Central memory CD8-positive, alpha-beta T cell (primary cell): Measurements from ENCODE around the gene TMEM164.
A peak's percentile ranks its signal among the peaks of the same experiment; 100 is the strongest.
"Not testable (repeated sequence)": the region's sequence is repeated elsewhere in the genome, so short reads cannot be mapped to it uniquely, and the experiment has no call there.

Experiments
- ATAC-seq: fragments of 150-1000 bp; cut with Tn5 transposase; replicated peaks from 2 replicates; pipeline ENCODE4 v1.10.0; 2022; ENCODE audit warnings: mild to moderate bottlenecking, moderate FRiP score, moderate number of reproducible peaks; ENCODE audit not compliant: poor library complexity, severe bottlenecking; ENCODE audit errors: extremely low read depth
- DNase-seq, 2 donors: peaks; one replicate each; pipeline ENCODE4 v3.0.0; 2021; ENCODE audit warnings: low spot score in 2 of 2
- H3K27ac Mint-ChIP-seq: one replicate; pipeline ENCODE4 v1.8.0; 2022; ENCODE audit warnings: low read depth, mild to moderate bottlenecking, moderate library complexity, mixed read lengths
- H3K27me3 Mint-ChIP-seq: one replicate; pipeline ENCODE4 v1.8.0; 2022; ENCODE audit warnings: mixed read lengths
- H3K36me3 Mint-ChIP-seq: one replicate; pipeline ENCODE4 v1.8.0; 2022; ENCODE audit warnings: mild to moderate bottlenecking, moderate library complexity, mixed read lengths; ENCODE audit not compliant: insufficient read depth
- H3K4me1 Mint-ChIP-seq: one replicate; pipeline ENCODE4 v1.8.0; 2022; ENCODE audit warnings: mixed read lengths
- H3K4me3 Mint-ChIP-seq: one replicate; pipeline ENCODE4 v1.8.0; 2022; ENCODE audit warnings: mild to moderate bottlenecking, moderate library complexity, mixed read lengths
- H3K9me3 Mint-ChIP-seq: one replicate; pipeline ENCODE4 v1.8.0; 2022; ENCODE audit warnings: mixed read lengths

Gene TMEM164

DNA sequence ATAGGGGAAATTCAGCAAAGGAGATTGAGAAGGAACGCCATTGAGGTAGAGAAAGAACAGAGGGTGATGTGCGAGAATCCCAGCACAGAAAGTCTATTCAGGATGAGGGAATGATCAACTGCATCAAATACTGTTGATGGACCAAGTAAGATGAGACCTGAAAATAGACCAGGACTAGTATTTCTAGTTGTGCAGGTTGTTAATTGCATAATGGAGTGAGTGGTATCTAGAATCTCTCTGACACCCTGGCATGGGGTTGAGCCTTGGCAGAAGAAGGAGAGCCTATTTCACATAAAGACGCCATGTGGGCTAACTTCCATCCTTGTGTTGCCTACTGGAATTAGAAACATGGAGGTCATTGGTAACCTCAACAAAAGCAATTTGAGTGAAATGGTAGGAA is 135.6 kb downstream of the TMEM164 start:
- no peak for DNase-seq
- peaks cover 5% of the 10 kb centered on the region for H3K4me1 Mint-ChIP-seq
- no peaks in the 10 kb centered on the region for H3K36me3 Mint-ChIP-seq
- no peak overlapping the region for H3K27ac Mint-ChIP-seq
- no peaks in the 10 kb centered on the region for H3K9me3 Mint-ChIP-seq
- ATAC-seq = no peak
- no peak overlapping the region for H3K4me3 Mint-ChIP-seq
- no peaks in the 10 kb centered on the region for H3K27me3 Mint-ChIP-seq

DNA sequence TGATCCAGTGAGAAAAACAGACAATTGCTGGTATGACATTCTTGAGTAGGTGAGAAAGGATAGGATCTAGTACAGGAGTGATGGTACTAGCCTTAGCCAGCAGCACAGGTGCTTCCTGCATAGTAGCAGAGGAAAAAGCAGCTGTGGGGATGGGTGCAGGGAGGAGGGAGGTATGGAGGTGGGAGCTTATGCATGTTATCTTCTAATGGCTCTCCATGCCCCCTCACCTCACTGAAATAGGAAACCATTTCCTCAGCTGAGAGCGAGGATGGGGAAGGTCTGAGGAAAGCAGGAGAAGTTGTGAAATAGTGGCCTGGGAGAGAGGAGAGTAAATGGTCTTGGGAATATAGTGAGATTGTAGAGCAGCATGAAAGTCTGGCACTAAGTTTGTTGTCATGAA is 136.3 kb downstream of the TMEM164 start:
- DNase-seq (no peak), ATAC-seq (no peak)
- H3K27ac Mint-ChIP-seq = no peak overlapping the region
- H3K4me1 Mint-ChIP-seq = peaks cover 5% of the 10 kb centered on the region
- H3K4me3 Mint-ChIP-seq = no peak overlapping the region
- H3K9me3 Mint-ChIP-seq = no peaks in the 10 kb centered on the region
- no peaks in the 10 kb centered on the region for H3K27me3 Mint-ChIP-seq
- H3K36me3 Mint-ChIP-seq = no peaks in the 10 kb centered on the region

DNA sequence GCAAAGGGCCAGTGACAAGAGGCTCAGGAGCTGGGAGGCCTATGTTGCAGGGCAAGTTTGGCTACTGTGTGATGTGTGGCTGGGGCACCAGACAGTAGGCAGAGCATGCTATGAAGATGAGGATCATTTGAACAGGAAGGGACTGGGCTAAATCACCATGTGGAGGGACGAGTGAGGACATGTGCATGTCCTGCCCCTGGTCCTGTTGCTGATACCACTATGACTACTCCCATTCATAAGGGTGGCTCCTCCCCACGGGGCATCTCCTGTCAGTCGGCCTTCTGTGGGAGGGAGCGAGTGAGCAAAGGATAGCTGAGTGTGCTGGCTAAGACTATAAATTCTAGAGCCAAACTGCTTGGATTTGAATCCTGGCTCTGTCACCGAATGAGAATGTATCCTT is 139.2 kb downstream of the TMEM164 start:
- H3K27ac Mint-ChIP-seq = no peak overlapping the region
- peaks cover 10% of the 10 kb centered on the region for H3K4me1 Mint-ChIP-seq
- ATAC-seq = no peak
- H3K27me3 Mint-ChIP-seq = no peaks in the 10 kb centered on the region
- no peak overlapping the region for H3K4me3 Mint-ChIP-seq
- DNase-seq = no peak
- no peaks in the 10 kb centered on the region for H3K9me3 Mint-ChIP-seq
- no peaks in the 10 kb centered on the region for H3K36me3 Mint-ChIP-seq

DNA sequence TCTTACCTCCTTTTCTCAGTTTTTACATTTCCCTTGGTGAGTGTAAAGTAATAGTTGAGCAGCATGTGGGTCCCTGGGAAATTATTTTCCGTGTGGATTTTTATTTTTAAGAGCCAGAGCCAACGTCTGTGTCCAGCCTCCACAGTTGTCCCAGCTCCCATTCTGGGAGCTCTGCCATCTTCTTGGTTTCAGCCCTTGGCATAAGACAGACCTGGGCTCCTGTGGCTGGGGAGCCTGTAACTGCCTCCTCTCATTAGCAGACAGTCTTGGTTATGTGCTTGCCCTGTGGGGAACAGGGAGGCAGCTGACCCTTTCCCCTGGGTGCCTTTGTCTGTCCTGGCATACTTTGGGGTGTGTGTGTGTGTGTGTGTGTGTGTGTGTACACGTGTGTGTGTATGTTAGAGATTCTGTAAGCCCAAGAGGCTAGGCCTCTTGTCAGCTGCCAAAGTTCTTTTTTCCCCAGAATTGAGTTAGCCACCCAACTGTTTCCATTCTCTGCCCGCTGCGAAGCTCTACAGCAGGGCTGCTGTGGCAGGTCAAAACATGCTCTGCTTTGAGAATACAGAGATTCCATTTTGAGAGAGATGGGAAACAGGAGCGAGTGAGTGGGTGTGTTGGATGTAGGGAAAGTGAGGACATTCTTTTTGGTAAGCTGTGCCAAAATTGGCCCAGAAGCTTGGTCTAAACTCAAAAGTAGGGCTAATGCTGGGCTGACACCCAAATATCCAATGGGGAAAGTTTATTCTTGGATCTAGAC is 140.7 kb downstream of the TMEM164 start:
- Mint-ChIP-seq H3K9me3 (no peaks in the 10 kb centered on the region), H3K27me3 (no peaks in the 10 kb centered on the region), H3K27ac (no peak overlapping the region), H3K4me3 (no peak overlapping the region), H3K4me1 (peaks cover 10% of the 10 kb centered on the region), H3K36me3 (peaks cover 4% of the 10 kb centered on the region)
- DNase-seq (no peak), ATAC-seq (no peak)

DNA sequence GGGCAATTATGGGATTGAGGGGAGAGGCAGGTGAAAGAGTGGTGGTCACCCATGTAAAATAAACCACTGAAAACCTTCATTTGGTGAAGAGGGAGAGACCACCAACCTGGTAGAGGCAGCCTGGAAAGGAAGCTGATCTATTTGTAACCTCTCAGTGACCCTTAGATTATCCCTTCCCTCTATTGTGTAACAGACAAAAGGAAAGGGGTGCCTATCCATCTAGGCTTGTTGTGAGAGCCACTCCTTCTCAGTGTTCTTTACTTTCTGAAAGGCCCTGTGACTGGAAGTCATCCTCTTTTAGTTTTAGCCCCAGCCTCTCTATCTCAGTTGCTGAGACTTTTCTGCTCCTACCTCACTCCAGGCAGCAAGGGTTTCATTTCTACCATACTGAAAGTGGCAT is 142.4 kb downstream of the TMEM164 start:
- H3K27me3 Mint-ChIP-seq = no peaks in the 10 kb centered on the region
- no peak overlapping the region for H3K4me3 Mint-ChIP-seq
- H3K27ac Mint-ChIP-seq = no peak overlapping the region
- H3K36me3 Mint-ChIP-seq = peaks cover 8% of the 10 kb centered on the region
- ATAC-seq = no peak
- DNase-seq = no peak
- no peaks in the 10 kb centered on the region for H3K9me3 Mint-ChIP-seq
- H3K4me1 Mint-ChIP-seq = peaks cover 10% of the 10 kb centered on the region

DNA sequence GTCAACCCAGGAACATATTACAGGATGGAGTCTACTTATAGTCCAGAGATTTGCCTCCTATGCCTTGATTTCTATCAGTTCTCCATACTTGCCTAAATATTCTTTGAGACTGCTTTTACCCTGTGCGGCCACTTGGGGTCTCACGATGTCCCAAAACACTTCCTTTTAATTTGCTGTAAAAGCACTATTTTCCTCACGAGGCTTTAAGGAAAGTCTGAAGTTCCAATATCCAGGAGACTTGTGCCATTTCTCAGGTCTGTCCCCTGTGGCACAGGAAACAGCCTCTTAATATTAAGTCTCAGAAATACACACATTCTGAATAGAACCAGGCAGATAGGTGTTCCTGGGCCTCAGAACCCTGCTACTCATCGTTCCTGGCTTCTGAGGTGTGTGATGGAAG is 142.9 kb downstream of the TMEM164 start:
- Mint-ChIP-seq H3K27ac (no peak overlapping the region), H3K4me1 (peaks cover 10% of the 10 kb centered on the region), H3K36me3 (peaks cover 8% of the 10 kb centered on the region), H3K27me3 (no peaks in the 10 kb centered on the region), H3K4me3 (no peak overlapping the region), H3K9me3 (no peaks in the 10 kb centered on the region)
- peak; percentile 43 for ATAC-seq
- no peak for DNase-seq

DNA sequence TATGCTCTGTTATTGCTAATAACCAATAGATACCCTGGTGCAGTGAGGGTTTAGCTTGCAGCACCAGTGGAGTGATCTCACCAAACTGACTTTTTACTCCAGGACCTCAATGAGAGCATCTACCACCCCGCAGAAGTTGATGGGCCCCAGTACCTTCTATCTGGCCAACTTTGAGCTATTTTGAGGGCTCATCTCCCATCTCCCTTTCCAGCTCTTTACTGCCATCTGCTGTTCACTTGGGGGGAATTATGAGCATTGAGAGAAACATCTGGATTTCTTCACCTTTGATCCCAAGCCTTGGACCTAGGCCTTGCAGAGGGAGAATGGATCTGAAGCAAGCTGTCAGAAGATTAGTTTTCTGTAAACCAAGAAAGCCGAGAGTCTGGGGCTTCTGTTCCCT is 143.6 kb downstream of the TMEM164 start:
- Mint-ChIP-seq H3K4me3 (no peak overlapping the region), H3K27ac (no peak overlapping the region), H3K4me1 (peaks cover 10% of the 10 kb centered on the region), H3K9me3 (no peaks in the 10 kb centered on the region), H3K36me3 (peaks cover 8% of the 10 kb centered on the region), H3K27me3 (no peaks in the 10 kb centered on the region)
- ATAC-seq (peak; percentile 58), DNase-seq (no peak)

DNA sequence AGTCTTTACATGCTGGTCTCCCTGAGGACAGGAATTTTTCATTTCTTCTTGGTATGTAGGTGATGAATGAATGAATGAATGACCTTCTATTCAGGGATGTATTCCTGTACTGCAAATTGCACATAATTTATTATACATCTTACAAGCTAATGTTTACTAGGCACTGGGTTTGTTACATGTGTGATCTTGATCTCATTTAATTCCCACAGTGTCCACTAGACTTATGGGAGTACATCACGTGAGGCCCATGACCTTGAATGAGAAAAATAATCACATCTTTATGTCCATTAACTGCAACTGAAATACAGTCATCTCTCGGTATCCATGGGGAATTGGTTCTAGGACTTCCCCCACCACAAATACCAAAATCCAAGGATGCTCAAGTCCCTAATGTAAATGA is 150.3 kb downstream of the TMEM164 start:
- ATAC-seq (no peak), DNase-seq (no peak)
- H3K27ac Mint-ChIP-seq = no peak overlapping the region
- H3K9me3 Mint-ChIP-seq = no peaks in the 10 kb centered on the region
- no peak overlapping the region for H3K4me3 Mint-ChIP-seq
- H3K36me3 Mint-ChIP-seq = peaks cover 6% of the 10 kb centered on the region
- no peaks in the 10 kb centered on the region for H3K4me1 Mint-ChIP-seq
- H3K27me3 Mint-ChIP-seq = no peaks in the 10 kb centered on the region

DNA sequence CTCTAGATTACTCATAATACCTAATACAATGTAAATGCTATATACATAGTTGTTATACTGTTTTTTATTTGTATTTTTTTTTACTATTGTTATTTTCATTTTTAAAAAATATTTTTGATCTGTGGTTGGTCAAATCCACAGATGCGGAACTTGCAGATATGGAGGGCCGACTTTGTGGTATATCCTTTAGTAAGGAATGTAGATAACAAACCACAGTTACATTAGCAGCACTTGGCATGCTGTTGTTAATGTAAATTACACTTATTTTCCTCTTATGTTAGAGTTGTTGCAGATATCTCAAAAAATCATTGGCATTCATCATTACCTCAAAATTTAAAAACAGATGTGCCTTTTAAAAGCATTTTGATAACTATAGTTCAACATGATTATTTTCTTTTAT is 151.0 kb downstream of the TMEM164 start:
- H3K4me3 Mint-ChIP-seq = no peak overlapping the region
- ATAC-seq = no peak
- no peak for DNase-seq
- peaks cover 1% of the 10 kb centered on the region for H3K4me1 Mint-ChIP-seq
- peaks cover 4% of the 10 kb centered on the region for H3K36me3 Mint-ChIP-seq
- H3K9me3 Mint-ChIP-seq = no peaks in the 10 kb centered on the region
- H3K27ac Mint-ChIP-seq = no peak overlapping the region
- no peaks in the 10 kb centered on the region for H3K27me3 Mint-ChIP-seq

DNA sequence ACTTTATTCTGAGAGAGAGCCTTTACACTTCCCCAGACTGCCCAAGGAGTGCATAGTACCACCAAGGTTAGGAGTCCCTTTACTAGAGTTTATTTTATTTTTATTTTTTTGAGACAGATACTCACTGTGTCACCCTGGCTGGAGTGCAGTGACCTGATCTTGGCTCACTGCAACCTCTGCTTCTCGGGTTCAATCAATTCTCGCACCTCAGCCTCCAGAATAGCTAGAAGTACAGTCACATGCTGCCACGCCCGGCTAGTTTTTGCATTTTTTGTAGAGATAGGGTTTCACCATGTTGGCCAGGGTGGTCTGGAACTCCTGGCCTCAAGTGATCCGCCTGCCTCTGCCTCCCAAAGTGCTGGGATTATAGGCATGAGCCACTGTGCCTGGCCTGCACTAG is 151.4 kb downstream of the TMEM164 start:
- not testable (repeated sequence) for H3K36me3 Mint-ChIP-seq, H3K4me1 Mint-ChIP-seq, H3K27ac Mint-ChIP-seq, DNase-seq, H3K27me3 Mint-ChIP-seq, ATAC-seq, H3K4me3 Mint-ChIP-seq, H3K9me3 Mint-ChIP-seq

DNA sequence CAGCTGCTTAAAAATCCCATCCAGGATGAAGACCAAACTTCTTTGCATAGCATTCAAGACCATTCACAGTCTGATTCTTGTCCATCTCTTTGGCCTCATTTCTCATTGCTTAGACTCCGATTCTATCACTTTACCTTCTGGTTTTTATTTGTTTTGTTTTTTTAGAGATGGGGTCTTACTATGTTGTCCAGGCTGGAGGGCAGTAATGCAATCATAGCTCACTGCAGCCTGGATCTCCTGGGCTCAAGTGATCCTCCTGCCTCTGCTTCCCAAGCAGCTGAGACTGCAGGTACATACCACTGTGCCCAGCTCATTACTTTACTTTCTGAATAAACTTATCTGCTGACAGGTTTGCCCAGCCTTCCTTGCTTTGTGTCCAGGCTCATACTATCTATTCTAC is 152.8 kb downstream of the TMEM164 start:
- no peaks in the 10 kb centered on the region for H3K27me3 Mint-ChIP-seq
- no peaks in the 10 kb centered on the region for H3K9me3 Mint-ChIP-seq
- peaks cover 2% of the 10 kb centered on the region for H3K36me3 Mint-ChIP-seq
- no peak for DNase-seq
- ATAC-seq = no peak
- no peak overlapping the region for H3K27ac Mint-ChIP-seq
- peaks cover 9% of the 10 kb centered on the region for H3K4me1 Mint-ChIP-seq
- H3K4me3 Mint-ChIP-seq = no peak overlapping the region

DNA sequence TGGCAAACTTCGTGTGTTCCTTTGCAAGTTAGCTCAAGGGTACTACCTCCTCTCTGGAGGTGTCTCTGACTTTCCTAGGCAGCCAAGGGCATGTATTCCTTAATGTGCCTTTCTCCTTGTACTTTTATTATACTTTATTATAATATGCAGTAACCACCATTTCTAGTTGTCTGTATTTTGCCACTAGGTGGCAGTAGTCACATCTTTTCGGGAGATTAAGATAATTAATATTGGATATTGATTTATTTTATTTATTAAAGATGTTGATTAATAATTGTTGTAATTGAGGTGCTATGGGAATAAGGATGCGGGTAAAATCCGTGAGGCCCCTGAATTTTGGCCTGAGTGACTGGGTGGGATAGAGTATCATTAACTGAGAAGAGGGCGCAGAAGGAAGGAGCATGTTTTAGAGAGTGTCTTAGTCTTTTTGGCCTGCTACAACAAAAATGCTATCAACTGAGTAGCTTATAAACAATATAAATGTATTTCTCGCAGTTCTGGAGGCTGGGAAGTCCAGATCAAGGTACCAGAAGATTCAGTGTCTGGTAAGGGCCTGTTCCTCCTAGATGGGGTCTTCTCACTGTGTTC is 153.3 kb downstream of the TMEM164 start:
- no peak for ATAC-seq
- Mint-ChIP-seq H3K4me3 (no peak overlapping the region), H3K36me3 (peaks cover 2% of the 10 kb centered on the region), H3K27ac (no peak overlapping the region), H3K9me3 (no peaks in the 10 kb centered on the region), H3K4me1 (peaks cover 9% of the 10 kb centered on the region), H3K27me3 (no peaks in the 10 kb centered on the region)
- DNase-seq = no peak

DNA sequence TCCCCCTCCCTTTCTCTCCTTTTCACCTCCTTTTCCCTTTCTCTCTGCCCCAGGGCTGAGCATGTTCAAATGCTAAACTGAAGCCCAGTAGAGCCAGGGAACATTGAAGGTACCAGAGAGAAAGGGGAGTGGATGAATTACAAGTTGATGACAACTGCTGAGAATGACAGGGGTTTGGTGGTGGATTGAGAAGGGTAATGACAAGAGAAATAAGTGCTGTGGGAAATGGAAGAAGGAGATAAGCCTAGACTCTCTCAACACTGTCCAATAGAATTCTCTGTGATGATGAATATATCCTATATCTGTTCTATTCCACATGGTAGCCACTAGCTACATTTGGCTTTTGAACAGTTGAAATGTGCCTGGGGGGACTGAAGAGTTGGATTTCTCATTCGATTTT is 154.5 kb downstream of the TMEM164 start:
- ATAC-seq = no peak
- Mint-ChIP-seq H3K4me3 (no peak overlapping the region), H3K9me3 (no peaks in the 10 kb centered on the region), H3K27me3 (no peaks in the 10 kb centered on the region), H3K36me3 (peaks cover 2% of the 10 kb centered on the region), H3K4me1 (peaks cover 9% of the 10 kb centered on the region), H3K27ac (peak overlapping the region; percentile 1)
- no peak for DNase-seq
